HG03280 (cell line): ENCODE results near the gene CNTNAP5.

ENCODE experiments used
- ATAC-seq: cut with Tn5 transposase; IDR thresholded peaks from one replicate; pipeline ENCODE4 v1.9.1; 2021; ENCODE audit warnings: mild to moderate bottlenecking, moderate library complexity; ENCODE audit not compliant: unreplicated experiment

CNTNAP5 gene

GRCh38 chr2:124258140-124258880, 233.2 kb downstream of the CNTNAP5 start:
- no peak for ATAC-seq

- no peak for ATAC-seq
Observed at GRCh38 chr2:124261456-124261855, 236.4 kb downstream of the CNTNAP5 start.

GRCh38 chr2:124264551-124265091, 239.5 kb downstream of the CNTNAP5 start:
- ATAC-seq, result no peak

GRCh38 chr2:124267794-124268193, 242.7 kb downstream of the CNTNAP5 start:
- no peak for ATAC-seq

- no peak for ATAC-seq
Observed at GRCh38 chr2:124269348-124269747, 244.3 kb downstream of the CNTNAP5 start.

- ATAC-seq, result no peak
Observed at GRCh38 chr2:124272261-124272841, 247.3 kb downstream of the CNTNAP5 start.

GRCh38 chr2:124281541-124281940, 256.5 kb downstream of the CNTNAP5 start:
- ATAC-seq, result no peak

GRCh38 chr2:124283096-124283495, 258.0 kb downstream of the CNTNAP5 start:
- no peak for ATAC-seq

GRCh38 chr2:124286089-124286783, 261.1 kb downstream of the CNTNAP5 start:
- ATAC-seq, result no peak

- no peak for ATAC-seq
Observed at GRCh38 chr2:124289060-124289459, 264.0 kb downstream of the CNTNAP5 start.

- ATAC-seq, result no peak
Observed at GRCh38 chr2:124289615-124290014, 264.5 kb downstream of the CNTNAP5 start.

GRCh38 chr2:124296470-124296869, 271.4 kb downstream of the CNTNAP5 start:
- ATAC-seq, result no peak

- no peak for ATAC-seq
Observed at GRCh38 chr2:124301915-124302314, 276.8 kb downstream of the CNTNAP5 start.

GRCh38 chr2:124308319-124309062, 283.4 kb downstream of the CNTNAP5 start:
- no peak for ATAC-seq

GRCh38 chr2:124309563-124310138, 284.6 kb downstream of the CNTNAP5 start:
- ATAC-seq, result no peak

- ATAC-seq, result no peak
Observed at GRCh38 chr2:124310671-124311070, 285.6 kb downstream of the CNTNAP5 start.

GRCh38 chr2:124314084-124314483, 289.0 kb downstream of the CNTNAP5 start:
- ATAC-seq, result no peak

GRCh38 chr2:124315221-124315880, 290.3 kb downstream of the CNTNAP5 start:
- no peak for ATAC-seq

GRCh38 chr2:124316133-124316532, 291.0 kb downstream of the CNTNAP5 start:
- no peak for ATAC-seq
